ENCODE data around the gene TXNL4A. TPM values are rescaled to one million over a fixed set of nuclear protein-coding genes. Genes with fewer than 3 reads are reported as not detected.
"Not testable (repeated sequence)": the region's sequence is repeated elsewhere in the genome, so short reads cannot be mapped to it uniquely, and the experiment has no call there.

The TXNL4A gene
- polyA plus RNA-seq (ENCODE audit: insufficient read length in 12 of 12): 100 to 1,000 TPM in 2 of 12 donors, 10 to 100 TPM in 9, not detected in 1; 80.8 to 157 (median 95.8) TPM
- long read RNA-seq, donor 1, transcript TXNL4A-201 (3 exons, 3,504 nt): major isoform, 60 of 85 reads
- long read RNA-seq, donor 1, partial matches to known transcripts: 8 of 85 reads
- long read RNA-seq, donor 1, other reads (novel, unspliced or antisense): 8 of 85 reads
- long read RNA-seq, donor 2, transcript TXNL4A-203 (3 exons, 1,185 nt): minor isoform, 7 of 100 reads
- long read RNA-seq, donor 2, transcript TXNL4A-201 (3 exons, 3,504 nt): major isoform, 60 of 100 reads
- long read RNA-seq, donor 2, transcript TXNL4A-211 (2 exons, 611 nt): minor isoform, 6 of 100 reads
- long read RNA-seq, donor 2, transcript TXNL4A-208 (2 exons, 752 nt): minor isoform, 9 of 100 reads
- long read RNA-seq, donor 2, partial matches to known transcripts: 6 of 100 reads
- long read RNA-seq, donor 2, other reads (novel, unspliced or antisense): 8 of 100 reads
- long read RNA-seq, donor 3, transcript TXNL4A-203 (3 exons, 1,185 nt): minor isoform, 5 of 44 reads
- long read RNA-seq, donor 3, transcript TXNL4A-201 (3 exons, 3,504 nt): major isoform, 33 of 44 reads
- long read RNA-seq, donor 3, partial matches to known transcripts: 0 of 44 reads
- long read RNA-seq, donor 3, other reads (novel, unspliced or antisense): 0 of 44 reads
- long read RNA-seq, donor 4, transcript TXNL4A-201 (3 exons, 3,504 nt): major isoform, 23 of 28 reads
- long read RNA-seq, donor 4, partial matches to known transcripts: 0 of 28 reads
- long read RNA-seq, donor 4, other reads (novel, unspliced or antisense): 0 of 28 reads
- long read RNA-seq, donor 5, transcript TXNL4A-201 (3 exons, 3,504 nt): major isoform, 80 of 106 reads
- long read RNA-seq, donor 5, transcript TXNL4A-202 (4 exons, 803 nt): minor isoform, 5 of 106 reads
- long read RNA-seq, donor 5, transcript TXNL4A-203 (3 exons, 1,185 nt): minor isoform, 8 of 106 reads
- long read RNA-seq, donor 5, partial matches to known transcripts: 0 of 106 reads
- long read RNA-seq, donor 5, other reads (novel, unspliced or antisense): 7 of 106 reads
- long read RNA-seq, donor 6, transcript TXNL4A-203 (3 exons, 1,185 nt): minor isoform, 7 of 46 reads
- long read RNA-seq, donor 6, transcript TXNL4A-201 (3 exons, 3,504 nt): major isoform, 32 of 46 reads
- long read RNA-seq, donor 6, partial matches to known transcripts: 0 of 46 reads
- long read RNA-seq, donor 6, other reads (novel, unspliced or antisense): 6 of 46 reads
- long read RNA-seq, donor 7, transcript TXNL4A-201 (3 exons, 3,504 nt): major isoform, 46 of 58 reads
- long read RNA-seq, donor 7, partial matches to known transcripts: 0 of 58 reads
- long read RNA-seq, donor 7, other reads (novel, unspliced or antisense): 0 of 58 reads
- long read RNA-seq, donor 8, transcript TXNL4A-208 (2 exons, 752 nt): minor isoform, 5 of 104 reads
- long read RNA-seq, donor 8, transcript TXNL4A-203 (3 exons, 1,185 nt): minor isoform, 6 of 104 reads
- long read RNA-seq, donor 8, transcript TXNL4A-201 (3 exons, 3,504 nt): major isoform, 85 of 104 reads
- long read RNA-seq, donor 8, partial matches to known transcripts: 0 of 104 reads
- long read RNA-seq, donor 8, other reads (novel, unspliced or antisense): 0 of 104 reads
- long read RNA-seq, donor 9, transcript TXNL4A-201 (3 exons, 3,504 nt): major isoform, 47 of 65 reads
- long read RNA-seq, donor 9, transcript TXNL4A-203 (3 exons, 1,185 nt): minor isoform, 6 of 65 reads
- long read RNA-seq, donor 9, partial matches to known transcripts: 0 of 65 reads
- long read RNA-seq, donor 9, other reads (novel, unspliced or antisense): 8 of 65 reads
- long read RNA-seq, donor 10, transcript TXNL4A-201 (3 exons, 3,504 nt): major isoform, 58 of 71 reads
- long read RNA-seq, donor 10, transcript TXNL4A-208 (2 exons, 752 nt): minor isoform, 5 of 71 reads
- long read RNA-seq, donor 10, partial matches to known transcripts: 0 of 71 reads
- long read RNA-seq, donor 10, other reads (novel, unspliced or antisense): 0 of 71 reads
- long read RNA-seq, donor 11, transcript TXNL4A-208 (2 exons, 752 nt): minor isoform, 9 of 105 reads
- long read RNA-seq, donor 11, transcript TXNL4A-203 (3 exons, 1,185 nt): minor isoform, 7 of 105 reads
- long read RNA-seq, donor 11, transcript TXNL4A-201 (3 exons, 3,504 nt): major isoform, 75 of 105 reads
- long read RNA-seq, donor 11, partial matches to known transcripts: 0 of 105 reads
- long read RNA-seq, donor 11, other reads (novel, unspliced or antisense): 7 of 105 reads

DNA sequence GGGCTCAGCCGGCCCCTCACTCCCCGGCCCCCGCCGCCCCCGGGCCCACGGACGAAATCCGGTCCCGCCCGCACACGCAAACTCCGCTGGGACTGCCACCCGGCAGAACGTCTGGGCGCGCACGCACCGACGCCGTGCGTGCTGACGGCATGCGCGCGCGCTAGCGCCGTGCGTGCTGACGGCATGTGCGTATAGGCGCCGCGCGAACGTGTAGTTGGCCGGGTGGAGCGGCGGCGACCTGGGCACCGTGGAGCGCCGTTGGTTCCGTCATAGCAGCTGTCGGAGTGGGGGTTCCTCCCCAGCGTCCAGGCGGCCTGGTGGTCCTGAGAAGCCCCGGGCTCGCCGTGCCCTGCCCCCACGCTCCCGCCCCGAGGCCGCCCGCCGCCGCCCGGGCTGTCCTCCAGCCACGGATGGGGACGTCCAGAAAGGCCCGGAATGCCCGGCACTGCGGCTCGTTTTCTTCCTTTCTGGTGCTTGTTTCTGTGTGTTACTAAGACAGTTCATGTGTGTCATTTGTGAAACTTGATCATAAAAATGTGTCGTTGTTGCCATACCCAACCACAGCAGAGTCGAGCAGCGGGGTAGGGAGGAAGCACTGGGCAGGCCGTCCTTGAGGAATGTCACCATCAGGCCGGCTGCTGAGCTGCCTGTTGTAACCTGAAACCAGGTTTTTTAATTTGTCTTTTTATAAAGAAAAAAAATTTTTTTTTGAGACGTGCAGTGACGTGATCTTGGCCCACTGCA is at the start of gene TXNL4A:
TXNL4A (minus strand) TSS at position 113 of the 744 bp plus-strand sequence. CDS start 171 bp downstream, outside the sequence.
- DNase-seq: peak; percentile 92

GRCh38 chr18:80037300-80037699 is 48.9 kb upstream of the TXNL4A start:
- no peak for DNase-seq

GRCh38 chr18:80035997-80036396 is 47.6 kb upstream of the TXNL4A start:
- no peak for DNase-seq

GRCh38 chr18:80034852-80035406 is 46.6 kb upstream of the TXNL4A start:
- DNase-seq: no peak

- DNase-seq: peak; percentile 99
Observed at GRCh38 chr18:80034068-80034851, 45.9 kb upstream of the TXNL4A start, which contains the start of gene RBFA. Gene RBFA (plus strand): TSS chr18:80034434. CDS start chr18:80034496, 62 bp downstream.

GRCh38 chr18:80033181-80034067 is 45.1 kb upstream of the TXNL4A start:
- DNase-seq: no peak

DNA sequence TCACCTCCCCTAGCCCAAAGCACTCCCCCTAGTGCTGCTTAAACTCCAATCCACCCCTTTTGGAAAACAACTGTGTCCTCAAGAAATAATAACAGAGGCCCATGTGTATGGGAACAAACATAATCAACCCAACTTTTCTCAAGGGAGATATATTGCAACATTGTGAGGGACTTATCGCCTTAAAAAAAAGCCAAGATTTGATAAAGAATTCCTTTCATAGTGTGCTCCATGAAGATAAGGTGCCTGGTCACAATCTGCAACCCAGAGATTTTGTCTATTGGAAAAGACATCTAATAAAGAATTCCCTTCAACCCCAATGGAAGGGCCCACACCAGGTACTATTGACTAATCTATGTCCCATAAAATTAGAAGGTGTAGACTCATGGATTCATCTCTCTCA is 41.3 kb upstream of the TXNL4A start:
- DNase-seq: no peak

DNA sequence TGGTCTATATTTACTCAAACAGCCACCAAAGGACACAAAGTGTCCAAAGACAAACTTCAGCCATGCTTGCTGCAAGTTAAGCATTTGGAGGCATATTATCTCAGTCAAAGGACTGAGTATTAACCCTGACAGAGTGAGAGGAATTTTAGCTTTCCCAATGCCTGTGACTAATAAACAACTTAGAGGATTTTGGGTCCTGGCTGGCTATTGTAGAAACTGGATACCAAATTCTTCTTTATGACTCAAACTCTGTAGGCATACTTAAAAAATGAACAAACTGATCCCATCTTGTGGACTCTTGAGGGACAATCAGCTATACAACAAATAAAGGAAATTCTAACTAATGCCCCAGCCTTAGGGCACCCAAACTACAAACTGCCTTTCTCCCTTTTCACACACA is 39.4 kb upstream of the TXNL4A start:
- not testable (repeated sequence) for DNase-seq

DNA sequence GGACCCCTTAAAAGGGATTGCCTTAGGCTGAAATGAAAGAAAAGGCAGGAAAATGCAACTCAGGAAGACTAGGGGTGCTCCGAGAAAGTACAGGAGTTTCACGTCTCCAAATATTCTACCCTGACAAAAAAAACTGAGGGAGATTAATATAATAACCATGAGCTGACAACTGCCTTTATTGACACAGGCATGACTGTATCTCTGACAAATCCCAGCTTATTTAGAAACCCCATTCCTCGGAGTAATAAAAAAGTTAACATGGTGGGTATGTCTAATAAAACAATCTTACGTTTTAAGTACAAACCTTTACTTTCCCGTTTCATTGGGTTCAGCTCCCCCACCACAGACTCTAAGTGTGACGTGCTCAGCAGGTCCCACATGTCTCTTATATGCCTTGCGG is 38.0 kb upstream of the TXNL4A start:
- no peak for DNase-seq

GRCh38 chr18:80023173-80023572 is 34.8 kb upstream of the TXNL4A start:
- no peak for DNase-seq

GRCh38 chr18:80022613-80023012 is 34.2 kb upstream of the TXNL4A start:
- DNase-seq: peak; percentile 25

DNA sequence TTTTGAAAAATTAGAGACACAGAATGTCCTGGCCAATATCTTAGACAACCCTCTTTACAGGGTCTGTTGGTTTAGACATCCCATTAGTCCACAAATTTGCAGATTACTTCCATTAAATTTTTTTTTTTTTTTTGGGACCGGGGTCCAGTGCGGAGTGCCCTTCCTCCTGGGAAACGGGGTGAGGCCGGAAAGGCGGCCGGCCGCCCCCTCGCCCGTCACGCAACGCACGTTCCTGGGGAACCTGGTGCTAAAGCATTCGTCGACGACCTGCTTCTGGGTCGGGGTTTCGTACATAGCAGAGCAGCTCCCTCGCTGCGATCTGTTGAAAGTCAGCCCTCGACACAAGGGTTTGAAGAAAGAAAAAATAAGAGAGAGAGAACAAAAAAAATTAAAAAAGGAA is 24.4 kb upstream of the TXNL4A start:
- no peak for DNase-seq

GRCh38 chr18:80011496-80012137 is 23.3 kb upstream of the TXNL4A start:
- DNase-seq: not testable (repeated sequence)

DNA sequence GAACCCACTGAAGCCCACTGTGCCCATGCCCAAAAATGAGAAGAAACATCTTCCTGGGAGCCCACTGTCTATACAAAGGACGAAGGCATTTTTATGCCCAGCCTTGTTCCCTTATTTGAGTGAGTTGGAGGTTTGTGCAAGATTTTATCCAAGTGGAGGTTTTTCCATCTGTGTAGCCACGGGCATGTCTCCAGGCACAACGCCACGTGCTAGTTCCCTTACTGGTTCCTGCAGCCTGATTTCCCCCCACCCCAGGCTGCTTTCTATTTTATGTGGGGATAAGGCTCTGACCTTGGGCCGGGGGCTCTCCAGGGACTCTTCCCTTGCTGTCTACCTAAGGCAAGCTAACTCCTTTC is 22.2 kb upstream of the TXNL4A start:
- DNase-seq: no peak

DNA sequence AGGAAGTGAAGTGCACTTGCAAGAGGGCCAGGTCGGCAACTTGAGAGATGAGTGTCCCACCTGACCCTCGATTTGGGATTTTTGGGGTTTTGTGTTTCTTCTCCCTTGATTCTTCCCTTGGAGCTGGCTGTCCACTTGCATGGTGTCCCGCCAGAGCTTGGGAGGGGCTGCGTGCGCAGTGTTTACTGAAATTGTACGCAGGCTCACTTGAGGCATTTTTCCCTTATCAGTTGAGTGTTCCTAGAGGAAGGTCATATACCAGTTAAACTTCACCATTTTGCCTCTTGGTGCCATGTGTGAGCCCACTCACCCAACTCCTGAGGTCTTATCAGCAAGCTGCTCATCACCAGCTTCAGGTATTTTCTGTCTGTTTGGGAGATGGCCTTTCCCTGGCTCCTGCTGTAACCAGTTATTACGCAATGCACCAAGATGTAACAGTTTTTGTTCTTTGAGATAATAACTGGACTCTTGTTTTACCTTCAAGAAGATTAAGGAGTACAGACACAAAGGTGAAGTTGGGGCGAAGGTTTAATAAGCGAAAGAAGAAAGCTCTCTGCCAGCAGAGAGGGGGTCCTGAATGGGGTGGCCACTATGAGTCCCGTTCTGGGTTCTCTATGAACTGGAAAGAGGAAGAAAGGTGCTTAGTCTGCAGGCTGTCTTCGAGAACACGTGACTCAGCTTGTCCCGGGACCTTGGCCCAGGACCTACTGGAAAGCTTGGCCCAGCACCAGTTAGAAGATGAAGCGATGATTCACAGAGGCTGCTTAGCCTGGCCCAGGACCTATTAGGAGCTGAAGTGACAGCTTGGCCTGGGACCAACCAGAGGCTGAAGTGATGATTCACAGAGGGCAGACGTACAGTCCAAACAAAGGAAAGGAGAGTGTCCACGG is 21.5 kb upstream of the TXNL4A start:
- no peak for DNase-seq
